GM12801 (cell line): ENCODE measurements around the gene TANC1.

Experiments used
- TF ChIP-seq, protein P1 (sequence below): IDR thresholded peaks from one replicate; pipeline ENCODE4 v1.5.1; 2011; ENCODE audit warnings: control low read depth; ENCODE audit not compliant: insufficient read length; ENCODE audit errors: extremely low read depth

Gene TANC1

DNA sequence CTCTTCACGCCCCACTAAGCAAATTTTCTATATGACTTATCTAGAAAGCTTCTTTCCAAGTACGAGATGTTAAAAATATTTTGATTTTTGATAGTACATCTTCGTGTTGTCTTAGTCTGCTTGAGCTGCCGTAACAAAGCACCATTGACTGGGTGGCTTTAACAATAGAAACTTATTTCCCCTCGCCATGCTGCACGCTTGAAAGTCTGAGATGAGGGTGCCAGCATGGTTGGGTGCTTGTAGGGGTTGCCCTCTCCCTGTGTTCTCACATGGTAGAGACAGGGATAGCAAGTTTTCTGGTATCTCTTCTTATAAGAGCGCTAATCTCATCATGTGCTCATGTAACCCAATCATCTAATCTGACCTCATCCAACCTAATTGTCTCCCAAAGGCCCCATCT is 106.2 kb downstream of the TANC1 start:
- TF ChIP-seq, protein P1, sequence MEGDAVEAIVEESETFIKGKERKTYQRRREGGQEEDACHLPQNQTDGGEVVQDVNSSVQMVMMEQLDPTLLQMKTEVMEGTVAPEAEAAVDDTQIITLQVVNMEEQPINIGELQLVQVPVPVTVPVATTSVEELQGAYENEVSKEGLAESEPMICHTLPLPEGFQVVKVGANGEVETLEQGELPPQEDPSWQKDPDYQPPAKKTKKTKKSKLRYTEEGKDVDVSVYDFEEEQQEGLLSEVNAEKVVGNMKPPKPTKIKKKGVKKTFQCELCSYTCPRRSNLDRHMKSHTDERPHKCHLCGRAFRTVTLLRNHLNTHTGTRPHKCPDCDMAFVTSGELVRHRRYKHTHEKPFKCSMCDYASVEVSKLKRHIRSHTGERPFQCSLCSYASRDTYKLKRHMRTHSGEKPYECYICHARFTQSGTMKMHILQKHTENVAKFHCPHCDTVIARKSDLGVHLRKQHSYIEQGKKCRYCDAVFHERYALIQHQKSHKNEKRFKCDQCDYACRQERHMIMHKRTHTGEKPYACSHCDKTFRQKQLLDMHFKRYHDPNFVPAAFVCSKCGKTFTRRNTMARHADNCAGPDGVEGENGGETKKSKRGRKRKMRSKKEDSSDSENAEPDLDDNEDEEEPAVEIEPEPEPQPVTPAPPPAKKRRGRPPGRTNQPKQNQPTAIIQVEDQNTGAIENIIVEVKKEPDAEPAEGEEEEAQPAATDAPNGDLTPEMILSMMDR: no peak

DNA sequence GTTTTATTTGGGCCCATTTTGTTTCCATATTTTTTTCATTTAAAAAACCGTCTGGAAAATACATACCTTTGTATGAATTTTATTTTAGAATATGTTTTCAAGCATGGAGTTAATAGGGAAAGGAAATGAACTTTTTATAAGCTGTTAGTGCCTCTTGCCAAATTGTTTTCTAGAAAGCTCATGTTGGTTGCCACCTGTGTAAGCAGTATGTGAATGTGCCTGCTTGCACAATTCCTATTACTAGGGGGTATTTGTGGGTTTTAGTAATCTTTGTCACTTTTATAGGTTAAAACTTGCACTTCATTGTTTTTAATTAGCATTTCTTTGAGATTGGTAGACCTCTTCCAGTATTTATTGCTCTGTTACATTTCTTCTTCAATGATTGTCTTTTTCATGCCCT is 107.3 kb downstream of the TANC1 start:
- TF ChIP-seq, protein P1: no peak

DNA sequence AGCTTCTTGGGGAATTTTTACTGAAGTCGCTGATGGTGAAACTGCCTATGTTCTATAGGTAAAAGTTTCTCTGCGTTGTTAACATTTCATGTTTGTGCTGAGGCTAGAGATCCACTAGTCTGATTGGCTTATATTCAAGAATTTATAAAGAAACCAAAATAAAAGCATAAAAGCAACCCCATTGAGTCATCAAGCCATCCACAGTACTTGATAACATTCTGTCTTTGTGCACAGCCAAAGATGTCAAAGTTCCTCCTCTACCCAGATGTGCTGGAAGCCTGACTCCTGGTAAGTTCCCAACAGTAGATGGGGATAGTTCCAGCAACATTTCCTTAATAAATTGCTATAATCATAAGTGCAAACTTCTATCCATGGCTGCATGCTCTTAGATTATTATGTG is 107.8 kb downstream of the TANC1 start:
- TF ChIP-seq, protein P1: no peak

DNA sequence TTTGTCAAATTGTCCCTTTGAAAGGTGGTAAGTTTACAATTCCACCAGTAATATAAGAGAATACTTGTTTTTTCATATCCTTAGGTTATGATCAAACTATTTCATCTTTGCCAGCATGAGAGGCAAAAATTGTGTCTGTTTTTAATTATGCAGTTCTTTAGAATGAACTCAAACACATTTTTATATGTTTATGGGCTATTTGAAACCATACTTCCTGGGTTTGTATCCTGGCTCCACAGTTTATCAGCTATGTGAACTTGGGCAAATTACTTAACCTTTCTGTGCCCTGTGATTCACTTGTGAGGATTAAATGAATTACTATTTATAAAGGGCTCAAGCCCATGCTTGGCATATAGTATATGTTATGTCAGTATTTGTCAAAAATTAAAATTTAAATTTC is 109.4 kb downstream of the TANC1 start:
- TF ChIP-seq, protein P1: no peak

DNA sequence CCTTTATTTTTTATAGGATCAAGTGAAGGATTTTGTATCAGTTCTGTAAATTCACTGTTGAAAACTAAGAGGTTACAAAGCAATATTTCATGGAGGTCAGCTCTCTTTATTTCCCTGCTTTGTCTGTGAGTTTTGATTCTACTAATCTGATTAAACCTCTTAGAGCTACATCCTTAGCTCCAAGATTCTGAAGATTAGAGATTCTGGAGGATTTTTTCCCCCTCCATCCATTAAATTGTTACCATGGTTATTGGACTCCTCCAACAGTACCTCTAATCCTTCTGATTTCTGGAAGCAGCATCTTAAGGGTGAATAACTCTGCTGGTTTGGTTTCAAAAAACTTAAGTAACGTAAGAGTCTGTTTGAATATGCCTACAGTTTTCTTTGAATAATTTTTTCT is 110.0 kb downstream of the TANC1 start:
- TF ChIP-seq, protein P1: no peak

DNA sequence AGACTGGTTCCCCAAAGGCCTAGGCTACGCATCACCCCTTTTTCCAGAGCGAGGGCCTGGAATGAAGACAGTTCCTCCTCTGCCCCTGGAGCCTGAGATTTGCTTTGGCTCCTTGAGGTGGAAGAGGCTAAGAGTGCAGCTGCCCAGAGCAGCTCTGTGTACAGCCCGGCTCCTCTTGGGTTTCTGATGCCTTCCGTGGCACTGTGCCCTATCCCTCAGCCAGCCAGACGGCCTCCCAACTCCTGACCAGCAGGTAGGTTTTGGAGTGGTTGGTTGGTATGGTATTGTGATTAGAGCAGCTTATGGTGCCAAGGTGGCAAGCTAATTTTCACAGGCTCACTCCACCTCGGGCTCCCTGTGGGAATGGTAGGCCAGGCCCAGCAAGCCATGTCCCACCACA is 112.2 kb downstream of the TANC1 start:
- TF ChIP-seq, protein P1: no peak

DNA sequence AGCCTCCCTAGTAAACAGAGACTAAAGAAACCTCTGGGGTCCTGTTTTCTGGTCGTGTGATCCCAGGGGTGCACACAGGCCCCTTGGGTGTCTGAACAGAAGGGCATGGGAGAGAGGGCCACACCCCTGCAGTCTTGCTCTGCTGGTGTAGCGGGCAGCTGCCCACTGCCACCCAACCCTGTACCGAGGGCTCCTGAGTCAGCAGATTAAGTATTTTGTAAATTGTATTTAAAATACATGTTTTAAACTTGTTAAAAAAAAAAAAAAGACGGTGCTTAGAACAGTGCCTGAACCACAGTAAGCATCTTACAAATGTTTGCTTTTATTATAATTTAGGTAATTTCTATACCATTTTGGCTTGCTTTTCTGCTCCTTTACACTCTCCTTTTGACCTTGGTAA is 113.7 kb downstream of the TANC1 start:
- TF ChIP-seq, protein P1: no peak
